ENCODE data around the gene NTM.

DNA sequence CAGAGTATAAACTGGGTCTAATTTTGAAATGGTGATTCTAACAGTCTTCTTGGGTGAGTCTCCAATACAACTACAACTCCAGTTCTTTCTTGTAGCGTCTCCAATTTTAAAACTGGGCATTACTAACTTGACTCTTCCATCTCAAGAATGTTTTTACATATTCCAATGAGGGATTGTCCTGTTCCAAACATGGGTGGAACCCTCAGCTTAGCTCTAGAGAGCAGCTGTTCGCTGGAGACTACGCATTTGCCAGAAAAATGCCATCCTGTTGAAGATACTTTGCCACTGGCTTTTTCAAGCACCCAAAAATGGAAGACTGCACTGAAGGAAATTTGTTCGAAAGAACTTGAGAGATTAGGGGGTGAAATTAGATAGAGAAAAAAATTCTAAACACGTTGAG lies 870.0 kb downstream of the NTM start:
- TF ChIP-seq CTCF (IDR thresholded peaks at IDR 0.05) (no peak), POLR2A (IDR thresholded peaks at IDR 0.05) (no peak), POLR2AphosphoS5 (IDR thresholded peaks at IDR 0.05) (no peak)

All from breast epithelium (tissue), 3 donors.